Lung microvascular endothelial cell (primary cell): ENCODE data around the gene CACNA1C. TPM values are rescaled to one million over a fixed set of nuclear protein-coding genes. Genes with fewer than 3 reads are reported as not detected.

ENCODE experiments used
- DNase-seq, 2 donors: peaks; one replicate each; pipeline versions ENCODE4 v3.0.0 to v3.0.0-alpha.2; 2010; ENCODE audit warnings: low read depth in 2 of 2
- total RNA-seq: library from RNA; depleted of rRNA; stranded (reverse); fragments of >200 nt; gene quantifications from 2 replicates; pipeline ENCODE4 v1.2.1, GENCODE V29; 2014

Gene CACNA1C
- total RNA-seq, 1 donor from 2014 or later, result under 0.01 TPM

GRCh38 chr12:2384533-2385351 lies 332.0 kb downstream of the CACNA1C start:
- DNase-seq, result no peak

GRCh38 chr12:2385529-2385928 lies 332.7 kb downstream of the CACNA1C start:
- no peak for DNase-seq

- no peak for DNase-seq
These were observed 333.8 kb downstream of the CACNA1C start for GRCh38 chr12:2386566-2386965.

- no peak for DNase-seq
These were observed 334.5 kb downstream of the CACNA1C start for GRCh38 chr12:2387103-2387834.

- DNase-seq, result no peak
These were observed 336.4 kb downstream of the CACNA1C start for GRCh38 chr12:2389079-2389790.

GRCh38 chr12:2390133-2390532 lies 337.3 kb downstream of the CACNA1C start:
- no peak for DNase-seq

- DNase-seq, result no peak
These were observed 338.1 kb downstream of the CACNA1C start for GRCh38 chr12:2390850-2391390.

GRCh38 chr12:2391740-2392331 lies 339.0 kb downstream of the CACNA1C start:
- no peak for DNase-seq

GRCh38 chr12:2393016-2393415 lies 340.2 kb downstream of the CACNA1C start:
- DNase-seq, result no peak

- DNase-seq, result no peak
These were observed 341.2 kb downstream of the CACNA1C start for GRCh38 chr12:2393996-2394395.

- peak; percentile 54 to 61 for DNase-seq
These were observed 342.7 kb downstream of the CACNA1C start for GRCh38 chr12:2395354-2395977.

GRCh38 chr12:2396448-2396871 lies 343.7 kb downstream of the CACNA1C start:
- no peak for DNase-seq

GRCh38 chr12:2397356-2398045 lies 344.7 kb downstream of the CACNA1C start:
- DNase-seq, result no peak

GRCh38 chr12:2401040-2401439 lies 348.3 kb downstream of the CACNA1C start:
- no peak for DNase-seq

GRCh38 chr12:2402073-2402579 lies 349.3 kb downstream of the CACNA1C start:
- DNase-seq, result no peak

GRCh38 chr12:2403221-2403976 lies 350.6 kb downstream of the CACNA1C start:
- DNase-seq, result no peak

- DNase-seq, result no peak
These were observed 352.3 kb downstream of the CACNA1C start for GRCh38 chr12:2405039-2405438.

GRCh38 chr12:2406903-2407302 lies 354.1 kb downstream of the CACNA1C start:
- no peak for DNase-seq

- no peak for DNase-seq
These were observed 355.5 kb downstream of the CACNA1C start for GRCh38 chr12:2408262-2408661.
